DND-41 (cell line): ENCODE measurements around the gene SULT1A2.
"Not testable (repeated sequence)": the region's sequence is repeated elsewhere in the genome, so short reads cannot be mapped to it uniquely, and the experiment has no call there.

ENCODE experiments used
- EZH2 ChIP-seq: IDR thresholded peaks from 3 replicates; pipeline ENCODE4 v1.6.1; 2012; ENCODE audit warnings: borderline replicate concordance, low read depth, mild to moderate bottlenecking, moderate library complexity, low read length, inconsistent platforms; ENCODE audit not compliant: severe bottlenecking
- TF ChIP-seq, protein P1 (sequence below): IDR thresholded peaks from 2 replicates; pipeline ENCODE4 v1.5.1; 2012; ENCODE audit warnings: borderline replicate concordance, low read length, moderate library complexity, mild to moderate bottlenecking; ENCODE audit not compliant: poor library complexity, severe bottlenecking; ENCODE audit errors: extremely low read depth

GRCh38 chr16:28622532-28623171 lies 25.8 kb upstream of the SULT1A2 start:
- TF ChIP-seq, protein P1, sequence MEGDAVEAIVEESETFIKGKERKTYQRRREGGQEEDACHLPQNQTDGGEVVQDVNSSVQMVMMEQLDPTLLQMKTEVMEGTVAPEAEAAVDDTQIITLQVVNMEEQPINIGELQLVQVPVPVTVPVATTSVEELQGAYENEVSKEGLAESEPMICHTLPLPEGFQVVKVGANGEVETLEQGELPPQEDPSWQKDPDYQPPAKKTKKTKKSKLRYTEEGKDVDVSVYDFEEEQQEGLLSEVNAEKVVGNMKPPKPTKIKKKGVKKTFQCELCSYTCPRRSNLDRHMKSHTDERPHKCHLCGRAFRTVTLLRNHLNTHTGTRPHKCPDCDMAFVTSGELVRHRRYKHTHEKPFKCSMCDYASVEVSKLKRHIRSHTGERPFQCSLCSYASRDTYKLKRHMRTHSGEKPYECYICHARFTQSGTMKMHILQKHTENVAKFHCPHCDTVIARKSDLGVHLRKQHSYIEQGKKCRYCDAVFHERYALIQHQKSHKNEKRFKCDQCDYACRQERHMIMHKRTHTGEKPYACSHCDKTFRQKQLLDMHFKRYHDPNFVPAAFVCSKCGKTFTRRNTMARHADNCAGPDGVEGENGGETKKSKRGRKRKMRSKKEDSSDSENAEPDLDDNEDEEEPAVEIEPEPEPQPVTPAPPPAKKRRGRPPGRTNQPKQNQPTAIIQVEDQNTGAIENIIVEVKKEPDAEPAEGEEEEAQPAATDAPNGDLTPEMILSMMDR: not testable (repeated sequence)
- not testable (repeated sequence) for TF ChIP-seq EZH2
